ENCODE data around the gene REV1. TPM values are rescaled to one million over a fixed set of nuclear protein-coding genes. Genes with fewer than 3 reads are reported as not detected.

The REV1 gene
- total and polyA plus RNA-seq, 2 of the 13 experiments (the other 11 are each of a cell fraction or from before 2014, with no cell fraction given) = 49.1 to 71.8 TPM

DNA sequence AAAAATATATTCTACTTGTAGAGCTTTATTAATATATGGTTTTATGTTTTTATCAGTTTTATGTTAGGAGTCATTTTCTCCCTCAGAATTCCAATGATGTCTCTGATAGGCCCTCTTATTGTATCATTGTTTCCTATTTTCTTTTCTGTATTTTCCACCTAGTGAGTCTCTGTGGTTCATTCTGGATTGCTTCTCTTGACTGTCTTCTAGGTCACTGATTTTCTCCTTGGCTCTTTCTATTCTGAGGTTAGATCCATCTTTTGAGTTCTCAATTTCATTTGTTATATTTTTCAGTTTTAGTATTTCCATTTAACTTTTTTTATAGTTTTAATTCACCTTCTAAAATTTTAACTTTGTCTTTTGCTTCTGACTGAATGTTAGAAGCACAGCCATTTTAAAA, 115.1 kb downstream of the REV1 start:
- ChIA-PET CTCF (ENCODE audit: low intra/inter-chr PET ratio, low total read pairs) (no interaction called here), POLR2A (no interaction called here)
- no peak for ATAC-seq
- H3K4me3 ChIP-seq (replicated peaks in 1 of 3; ENCODE audit: insufficient read depth in 1 of 3, low read depth in 2 of 3, low read length in 3 of 3) = no peak overlapping the region
- no peaks in the 10 kb centered on the region for H4K20me1 ChIP-seq (ENCODE audit: insufficient read depth, low read length)
- no peak overlapping the region for H3K4me2 ChIP-seq (ENCODE audit: low read depth, low read length)
- no peak overlapping the region for H2AFZ ChIP-seq (ENCODE audit: low read length)
- no peak for DNase-seq (ENCODE audit: low spot score)
- no peak overlapping the region for H3K9ac ChIP-seq (ENCODE audit: insufficient read depth, low read depth, low read length)
- no TSS peak for BruUV-seq (replicated peaks)
- FAIRE-seq = no peak
- intact Hi-C loops (cut with micrococcal nuclease; ENCODE audit: unreplicated experiment) (loop anchor here (5.0 kb wide), 1 partner anchor 37 kb away; the partner anchor contains the start of genes EIF5B and TXNDC9), in situ Hi-C loops (cut with HindIII; ENCODE audit: extremely low pct_ligation_motif_present, low pct_unique_long_range_greater_than_20kb) (no loop called here)
- H3K9me3 ChIP-seq (ENCODE audit: low read length) = no peaks in the 10 kb centered on the region
- peaks cover 17 to 77% of the 10 kb centered on the region in 2 experiments for H3K36me3 ChIP-seq (replicated peaks in 1 of 2; ENCODE audit: control insufficient read depth in 1 of 2, insufficient read depth in 2 of 2, low read length in 2 of 2)
- H3K27ac ChIP-seq (ENCODE audit: extremely low read length, insufficient read depth, low read length) = no peak overlapping the region
- TF ChIP-seq, protein P1, sequence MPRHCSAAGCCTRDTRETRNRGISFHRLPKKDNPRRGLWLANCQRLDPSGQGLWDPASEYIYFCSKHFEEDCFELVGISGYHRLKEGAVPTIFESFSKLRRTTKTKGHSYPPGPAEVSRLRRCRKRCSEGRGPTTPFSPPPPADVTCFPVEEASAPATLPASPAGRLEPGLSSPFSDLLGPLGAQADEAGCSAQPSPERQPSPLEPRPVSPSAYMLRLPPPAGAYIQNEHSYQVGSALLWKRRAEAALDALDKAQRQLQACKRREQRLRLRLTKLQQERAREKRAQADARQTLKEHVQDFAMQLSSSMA (CRISPR knock-in tag; IDR thresholded peaks at IDR 0.05) = no peak
- TF ChIP-seq ZKSCAN5 (CRISPR knock-in tag; IDR thresholded peaks at IDR 0.05) (no peak), DNMT3B (CRISPR knock-in tag; conservative IDR thresholded peaks at IDR 0.05) (no peak), NFE2L2 (IDR thresholded peaks at IDR 0.05; ENCODE audit: low read length) (no peak), ZNF530 (CRISPR knock-in tag; IDR thresholded peaks at IDR 0.05; ENCODE audit: low read depth) (no peak), MYC (CRISPR knock-in tag; IDR thresholded peaks at IDR 0.05; ENCODE audit: borderline replicate concordance) (no peak), ZNF232 (CRISPR knock-in tag; IDR thresholded peaks at IDR 0.05; ENCODE audit: borderline replicate concordance) (no peak), ZNF547 (CRISPR knock-in tag; IDR thresholded peaks at IDR 0.05) (no peak), ZSCAN12 (CRISPR knock-in tag; IDR thresholded peaks at IDR 0.05) (no peak), SUZ12 (IDR thresholded peaks at IDR 0.05; ENCODE audit: low read depth, low read length) (no peak), ZNF460 (CRISPR knock-in tag; IDR thresholded peaks at IDR 0.05; ENCODE audit: borderline replicate concordance) (no peak), HOXD1 (CRISPR knock-in tag; IDR thresholded peaks at IDR 0.05) (no peak)
- TF ChIP-seq, protein P2, sequence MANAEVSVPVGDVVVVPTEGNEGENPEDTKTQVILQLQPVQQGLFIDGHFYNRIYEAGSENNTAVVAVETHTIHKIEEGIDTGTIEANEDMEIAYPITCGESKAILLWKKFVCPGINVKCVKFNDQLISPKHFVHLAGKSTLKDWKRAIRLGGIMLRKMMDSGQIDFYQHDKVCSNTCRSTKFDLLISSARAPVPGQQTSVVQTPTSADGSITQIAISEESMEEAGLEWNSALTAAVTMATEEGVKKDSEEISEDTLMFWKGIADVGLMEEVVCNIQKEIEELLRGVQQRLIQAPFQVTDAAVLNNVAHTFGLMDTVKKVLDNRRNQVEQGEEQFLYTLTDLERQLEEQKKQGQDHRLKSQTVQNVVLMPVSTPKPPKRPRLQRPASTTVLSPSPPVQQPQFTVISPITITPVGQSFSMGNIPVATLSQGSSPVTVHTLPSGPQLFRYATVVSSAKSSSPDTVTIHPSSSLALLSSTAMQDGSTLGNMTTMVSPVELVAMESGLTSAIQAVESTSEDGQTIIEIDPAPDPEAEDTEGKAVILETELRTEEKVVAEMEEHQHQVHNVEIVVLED (CRISPR knock-in tag; IDR thresholded peaks at IDR 0.05; ENCODE audit: borderline replicate concordance) = no peak
- TF ChIP-seq, protein P3, sequence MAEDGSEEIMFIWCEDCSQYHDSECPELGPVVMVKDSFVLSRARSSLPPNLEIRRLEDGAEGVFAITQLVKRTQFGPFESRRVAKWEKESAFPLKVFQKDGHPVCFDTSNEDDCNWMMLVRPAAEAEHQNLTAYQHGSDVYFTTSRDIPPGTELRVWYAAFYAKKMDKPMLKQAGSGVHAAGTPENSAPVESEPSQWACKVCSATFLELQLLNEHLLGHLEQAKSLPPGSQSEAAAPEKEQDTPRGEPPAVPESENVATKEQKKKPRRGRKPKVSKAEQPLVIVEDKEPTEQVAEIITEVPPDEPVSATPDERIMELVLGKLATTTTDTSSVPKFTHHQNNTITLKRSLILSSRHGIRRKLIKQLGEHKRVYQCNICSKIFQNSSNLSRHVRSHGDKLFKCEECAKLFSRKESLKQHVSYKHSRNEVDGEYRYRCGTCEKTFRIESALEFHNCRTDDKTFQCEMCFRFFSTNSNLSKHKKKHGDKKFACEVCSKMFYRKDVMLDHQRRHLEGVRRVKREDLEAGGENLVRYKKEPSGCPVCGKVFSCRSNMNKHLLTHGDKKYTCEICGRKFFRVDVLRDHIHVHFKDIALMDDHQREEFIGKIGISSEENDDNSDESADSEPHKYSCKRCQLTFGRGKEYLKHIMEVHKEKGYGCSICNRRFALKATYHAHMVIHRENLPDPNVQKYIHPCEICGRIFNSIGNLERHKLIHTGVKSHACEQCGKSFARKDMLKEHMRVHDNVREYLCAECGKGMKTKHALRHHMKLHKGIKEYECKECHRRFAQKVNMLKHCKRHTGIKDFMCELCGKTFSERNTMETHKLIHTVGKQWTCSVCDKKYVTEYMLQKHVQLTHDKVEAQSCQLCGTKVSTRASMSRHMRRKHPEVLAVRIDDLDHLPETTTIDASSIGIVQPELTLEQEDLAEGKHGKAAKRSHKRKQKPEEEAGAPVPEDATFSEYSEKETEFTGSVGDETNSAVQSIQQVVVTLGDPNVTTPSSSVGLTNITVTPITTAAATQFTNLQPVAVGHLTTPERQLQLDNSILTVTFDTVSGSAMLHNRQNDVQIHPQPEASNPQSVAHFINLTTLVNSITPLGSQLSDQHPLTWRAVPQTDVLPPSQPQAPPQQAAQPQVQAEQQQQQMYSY (CRISPR knock-in tag; IDR thresholded peaks at IDR 0.05) = no peak
- TF ChIP-seq, protein P4, sequence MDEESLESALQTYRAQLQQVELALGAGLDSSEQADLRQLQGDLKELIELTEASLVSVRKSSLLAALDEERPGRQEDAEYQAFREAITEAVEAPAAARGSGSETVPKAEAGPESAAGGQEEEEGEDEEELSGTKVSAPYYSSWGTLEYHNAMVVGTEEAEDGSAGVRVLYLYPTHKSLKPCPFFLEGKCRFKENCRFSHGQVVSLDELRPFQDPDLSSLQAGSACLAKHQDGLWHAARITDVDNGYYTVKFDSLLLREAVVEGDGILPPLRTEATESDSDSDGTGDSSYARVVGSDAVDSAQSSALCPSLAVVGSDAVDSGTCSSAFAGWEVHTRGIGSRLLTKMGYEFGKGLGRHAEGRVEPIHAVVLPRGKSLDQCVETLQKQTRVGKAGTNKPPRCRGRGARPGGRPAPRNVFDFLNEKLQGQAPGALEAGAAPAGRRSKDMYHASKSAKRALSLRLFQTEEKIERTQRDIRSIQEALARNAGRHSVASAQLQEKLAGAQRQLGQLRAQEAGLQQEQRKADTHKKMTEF (CRISPR knock-in tag; IDR thresholded peaks at IDR 0.05) = no peak
- H3K4me1 ChIP-seq (ENCODE audit: insufficient read depth, low read length) = no peaks in the 10 kb centered on the region
- no peaks in the 10 kb centered on the region for H3K27me3 ChIP-seq (ENCODE audit: control insufficient read depth in 1 of 2, insufficient read depth in 2 of 2, low read length in 2 of 2)
- no peaks in the 10 kb centered on the region for H3K79me2 ChIP-seq (ENCODE audit: insufficient read depth, low read length)
